Hepatocyte (in vitro differentiated cells): Measurements from ENCODE around the gene TMEM41B.

Source experiments
- CTCF ChIP-seq: fragments of 200-600 bp; sonication (generic); IDR thresholded peaks from 2 replicates; pipeline ENCODE4 v1.5.1; 2016; ENCODE audit warnings: antibody characterized with exemption, mild to moderate bottlenecking; ENCODE audit not compliant: poor library complexity
- EZH2 ChIP-seq: fragments of 200-600 bp; sonication (generic); IDR thresholded peaks from 2 replicates; pipeline ENCODE4 v1.6.1; 2016; ENCODE audit warnings: antibody characterized with exemption, mild to moderate bottlenecking, borderline replicate concordance

- TF ChIP-seq CTCF (no peak), EZH2 (no peak)
Observed at GRCh38 chr11:9264316-9265210, 49.8 kb downstream of the TMEM41B start.
